ENCODE data around the gene ARHGEF16. TPM values are rescaled to one million over a fixed set of nuclear protein-coding genes. Genes with fewer than 3 reads are reported as not detected.

ARHGEF16 gene
- total RNA-seq, 1 experiment from 2014 or later = 3.0 TPM

DNA sequence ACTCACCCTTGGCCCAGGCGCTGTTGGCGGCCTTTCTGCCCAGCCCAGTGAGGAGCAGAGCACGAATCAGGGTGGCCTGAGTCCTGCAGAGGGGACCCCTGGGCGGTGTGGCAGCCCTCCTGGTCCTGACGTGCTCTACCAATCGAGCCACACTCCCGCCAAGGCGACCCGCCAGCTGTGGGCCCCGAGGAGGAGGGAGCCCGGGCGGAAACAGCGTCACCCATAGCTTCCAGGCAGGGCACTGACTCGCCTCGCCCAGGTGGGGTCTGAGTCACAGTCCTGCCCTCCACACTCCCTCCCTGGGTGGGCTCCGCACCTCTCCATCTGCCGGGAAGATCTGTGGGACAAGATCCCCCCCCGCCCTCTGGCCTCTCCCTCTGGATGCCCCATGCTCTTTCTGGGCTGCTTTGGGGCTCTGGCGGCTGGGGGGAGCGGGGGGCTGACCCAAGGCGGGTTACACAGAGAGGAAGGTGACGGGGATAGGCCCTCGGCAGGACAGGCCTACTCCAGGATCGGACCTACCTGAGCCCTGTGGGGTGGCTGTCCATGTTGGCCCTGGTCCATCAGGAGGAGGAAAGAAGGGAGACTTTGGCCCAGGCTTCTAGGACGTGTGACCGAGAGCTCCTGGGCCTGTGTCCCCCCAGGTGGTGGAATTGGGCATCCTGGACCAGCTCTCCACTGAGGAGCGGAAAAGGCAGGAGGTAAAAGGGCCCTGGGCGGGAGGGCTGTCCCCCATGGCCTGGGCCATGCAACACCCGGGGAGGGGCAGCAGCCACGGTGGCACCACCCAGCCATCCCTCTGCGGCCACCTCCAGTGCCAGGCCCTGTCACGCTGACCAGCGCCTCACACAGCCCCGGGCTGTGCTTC lies 14.0 kb downstream of the ARHGEF16 start:
- DNase-seq (ENCODE audit: low read depth) = no peak

- DNase-seq (ENCODE audit: low read depth) = no peak
Observed at GRCh38 chr1:3469104-3469848, 14.8 kb downstream of the ARHGEF16 start.

DNA sequence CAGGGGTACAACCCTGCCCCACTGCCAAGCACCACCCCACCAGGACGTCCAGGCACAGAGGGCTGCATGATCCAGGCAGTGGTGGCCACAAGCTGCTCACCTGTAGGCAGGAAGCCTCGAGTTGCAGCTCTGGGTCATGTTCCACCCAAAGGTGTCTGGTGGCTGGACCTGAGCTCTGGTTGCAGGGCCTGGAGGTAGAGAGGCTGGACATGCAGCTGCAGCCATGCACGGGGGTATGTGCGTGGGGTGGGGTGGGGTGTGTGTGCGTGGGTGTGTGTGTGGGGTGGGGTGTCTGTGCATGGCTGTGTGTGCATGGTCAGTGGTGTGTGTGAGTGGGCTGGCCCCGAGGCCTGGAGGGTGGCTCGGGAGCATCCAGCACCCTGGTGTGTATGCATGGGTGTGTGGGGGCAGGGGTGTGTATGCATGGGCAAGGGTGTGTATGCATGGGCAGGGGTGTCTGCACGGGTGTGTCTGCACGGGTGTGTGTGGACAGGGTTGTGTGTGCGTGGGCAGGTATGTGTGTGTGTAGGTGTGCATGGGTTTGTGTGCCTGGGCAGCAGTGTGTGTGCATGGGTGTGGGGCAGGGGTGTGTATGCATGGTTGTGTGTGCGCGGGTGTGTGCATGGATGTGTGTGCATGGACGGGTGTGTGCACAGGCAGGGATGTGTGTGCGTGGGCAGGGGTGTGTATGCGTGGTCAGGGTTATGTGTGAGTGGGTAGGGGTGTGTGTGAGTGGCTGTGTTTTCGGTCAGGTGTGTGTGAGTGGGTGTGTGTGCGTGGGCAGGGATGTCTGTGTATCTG lies 15.6 kb downstream of the ARHGEF16 start:
- DNase-seq (ENCODE audit: low read depth) = no peak

GRCh38 chr1:3470650-3471355 lies 16.3 kb downstream of the ARHGEF16 start:
- no peak for DNase-seq (ENCODE audit: low read depth)

- peak; percentile 39 for DNase-seq (ENCODE audit: low read depth)
Observed at GRCh38 chr1:3471356-3472087, 17.1 kb downstream of the ARHGEF16 start.

DNA sequence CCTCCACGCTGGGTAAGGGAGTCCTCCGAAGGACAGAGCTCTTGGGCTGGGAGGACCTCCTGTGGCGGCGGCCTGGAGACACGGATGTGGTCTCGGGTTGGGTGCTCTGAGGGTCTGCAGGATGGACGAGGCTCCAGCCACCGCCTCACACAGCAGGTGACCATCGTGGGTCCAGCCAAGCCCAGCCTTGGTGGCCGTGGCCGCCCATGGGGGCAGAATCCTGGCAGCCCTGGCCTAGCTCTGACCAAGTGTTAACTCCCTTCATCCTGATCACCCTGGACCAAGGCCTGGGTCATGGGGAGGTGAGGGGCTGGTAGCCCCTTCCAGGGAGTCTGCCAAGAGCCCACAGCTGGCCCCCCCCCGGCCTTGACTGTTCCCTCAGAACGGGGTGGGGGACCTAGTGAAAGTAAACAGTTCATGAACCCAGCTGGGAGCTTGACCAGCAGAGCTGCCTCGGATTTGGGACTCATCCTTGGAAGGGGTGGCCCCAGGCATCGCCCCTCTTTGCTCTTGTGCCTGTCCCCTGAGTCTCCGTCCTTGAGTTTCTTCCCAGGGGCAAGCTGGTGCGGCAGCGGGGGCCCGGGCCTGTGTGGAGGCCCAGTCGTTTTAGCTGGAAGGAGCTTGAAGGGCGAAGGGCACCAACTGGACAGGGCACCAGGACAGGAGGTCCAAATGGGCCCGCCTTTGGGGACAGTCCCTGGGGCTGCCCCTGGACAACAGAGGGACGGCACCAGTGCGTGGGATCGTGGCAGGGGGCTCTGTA lies 17.8 kb downstream of the ARHGEF16 start:
- no peak for DNase-seq (ENCODE audit: low read depth)

- DNase-seq (ENCODE audit: low read depth) = no peak
Observed at GRCh38 chr1:3472906-3473305, 18.4 kb downstream of the ARHGEF16 start.

DNA sequence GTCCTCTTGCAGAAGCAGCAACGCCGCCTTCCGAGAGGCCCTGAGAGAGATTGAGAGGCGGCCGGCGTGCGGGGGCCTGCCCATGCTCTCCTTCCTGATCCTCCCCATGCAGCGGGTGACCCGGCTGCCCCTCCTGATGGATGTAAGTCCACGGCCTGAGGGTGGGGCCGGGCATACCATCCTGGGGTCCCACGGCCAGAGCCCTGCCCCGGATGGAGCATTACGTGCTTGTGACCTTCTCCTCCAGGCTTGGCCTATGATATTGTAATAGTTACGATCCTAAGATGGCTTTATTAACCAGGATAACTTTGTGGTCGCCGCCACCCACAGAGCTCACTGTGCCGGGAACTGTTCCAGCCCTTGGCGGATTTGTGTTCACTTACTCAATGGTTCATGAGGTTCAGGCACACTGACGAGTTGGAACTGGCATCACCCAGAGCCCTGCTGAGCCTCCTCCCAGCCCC lies 18.9 kb downstream of the ARHGEF16 start:
- DNase-seq (ENCODE audit: low read depth) = peak; percentile 90

GRCh38 chr1:3474016-3474415 lies 19.6 kb downstream of the ARHGEF16 start:
- no peak for DNase-seq (ENCODE audit: low read depth)

DNA sequence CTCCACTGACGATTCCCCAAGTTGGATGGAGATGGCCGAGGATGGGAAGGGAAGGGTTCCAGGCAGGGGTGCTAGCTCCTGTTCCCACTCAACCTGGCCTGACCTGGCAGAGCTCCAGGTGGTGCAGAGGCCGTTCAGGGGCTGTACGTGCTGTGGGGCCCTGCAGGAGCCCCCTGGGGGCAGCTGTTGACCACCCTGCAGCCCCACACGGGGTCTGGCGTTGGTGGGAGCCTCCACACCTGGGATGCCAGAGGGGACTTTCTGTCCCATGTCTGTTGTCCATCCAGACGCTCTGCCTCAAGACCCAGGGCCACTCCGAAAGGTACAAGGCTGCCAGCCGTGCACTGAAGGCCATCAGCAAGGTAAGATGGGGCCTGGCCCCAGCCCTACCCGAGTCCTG lies 20.0 kb downstream of the ARHGEF16 start:
- no peak for DNase-seq (ENCODE audit: low read depth)

DNA sequence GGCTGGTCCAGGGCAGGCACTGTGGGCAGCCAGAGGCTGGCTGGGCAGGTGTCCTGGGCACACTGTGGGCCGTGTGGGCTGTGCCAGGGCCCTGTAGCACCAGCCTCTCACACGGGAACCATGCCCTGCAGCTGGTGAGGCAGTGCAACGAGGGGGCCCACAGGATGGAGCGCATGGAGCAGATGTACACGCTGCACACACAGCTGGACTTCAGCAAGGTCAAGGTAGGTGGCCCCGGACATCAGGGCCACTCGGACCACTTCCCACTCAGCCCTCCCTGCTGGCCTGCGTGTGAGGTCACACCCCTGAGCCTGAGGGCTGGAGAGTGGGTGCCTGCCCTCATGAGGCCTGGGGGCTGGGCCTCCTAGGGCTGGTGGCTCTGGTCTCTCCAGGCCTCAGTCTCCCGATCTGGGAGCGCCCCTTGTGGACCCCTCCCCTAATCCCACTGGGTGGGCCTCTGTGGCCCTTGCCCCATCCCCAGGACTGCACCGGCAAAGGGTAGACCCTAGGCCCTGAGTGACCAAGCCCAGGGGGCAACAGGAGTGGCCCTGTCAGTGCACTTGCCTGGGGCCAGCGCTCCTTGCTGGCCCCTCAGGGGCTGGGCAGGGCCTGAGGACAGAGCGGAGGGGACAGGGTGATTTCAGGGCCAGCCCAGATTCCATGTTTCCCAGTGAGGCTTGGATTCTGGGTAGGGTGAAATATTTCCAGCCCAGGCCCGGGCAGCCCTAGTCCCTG lies 21.5 kb downstream of the ARHGEF16 start:
- no peak for DNase-seq (ENCODE audit: low read depth)

- no peak for DNase-seq (ENCODE audit: low read depth)
Observed at GRCh38 chr1:3476666-3477065, 22.2 kb downstream of the ARHGEF16 start.

DNA sequence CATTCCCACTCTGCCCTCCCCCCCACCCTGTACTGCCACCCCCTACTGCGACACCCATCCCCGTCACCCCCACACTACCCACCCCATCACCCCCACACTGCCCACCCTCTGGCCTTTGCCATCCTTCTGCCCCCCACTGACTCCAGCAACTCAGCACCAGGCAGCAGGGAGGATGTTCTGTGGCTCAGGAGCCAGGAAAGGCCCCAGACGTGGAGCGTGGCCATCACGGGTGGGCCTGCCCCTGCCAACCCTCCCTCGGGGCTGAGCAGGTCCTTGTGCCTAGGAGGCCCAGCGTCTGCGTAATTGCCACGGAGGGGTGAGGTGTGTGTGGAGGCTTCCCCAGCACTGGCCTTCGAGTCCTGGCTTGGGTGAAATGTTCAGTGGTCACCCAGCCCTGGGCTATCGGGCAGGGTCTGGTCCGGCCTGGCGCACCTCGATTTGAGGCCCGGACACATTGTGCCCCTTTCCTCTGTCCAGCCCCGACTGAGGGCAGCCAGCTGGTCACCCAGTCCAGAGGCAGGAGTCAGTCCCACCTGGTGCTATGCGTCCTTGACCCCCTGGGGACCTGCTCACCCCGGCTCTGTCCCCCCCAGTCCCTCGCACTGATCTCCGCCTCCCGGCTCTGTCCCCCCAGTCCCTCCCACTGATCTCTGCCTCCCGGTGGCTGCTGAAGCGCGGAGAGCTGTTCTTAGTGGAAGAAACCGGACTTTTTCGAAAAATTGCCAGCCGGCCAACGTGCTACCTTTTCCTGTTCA lies 23.0 kb downstream of the ARHGEF16 start:
- DNase-seq (ENCODE audit: low read depth) = no peak

DNA sequence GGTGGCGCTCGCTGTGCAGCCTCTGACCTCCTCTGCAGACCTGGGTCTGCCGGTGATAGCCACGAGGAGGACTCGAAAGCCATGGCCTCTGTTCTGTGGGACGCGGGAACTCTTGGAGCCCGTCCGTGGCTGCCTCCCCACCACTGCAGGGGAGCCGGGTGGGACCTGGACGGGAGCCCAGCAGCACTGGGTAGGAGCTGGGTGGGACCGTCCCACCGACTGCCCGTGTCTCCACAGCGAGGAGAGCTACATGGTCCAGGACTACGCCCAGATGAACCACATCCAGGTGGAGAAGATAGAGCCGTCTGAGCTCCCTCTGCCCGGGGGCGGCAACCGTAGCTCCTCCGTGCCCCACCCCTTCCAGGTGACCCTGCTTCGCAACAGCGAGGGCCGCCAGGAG lies 23.7 kb downstream of the ARHGEF16 start:
- no peak for DNase-seq (ENCODE audit: low read depth)

GRCh38 chr1:3479511-3480368 lies 25.3 kb downstream of the ARHGEF16 start:
- DNase-seq (ENCODE audit: low read depth) = no peak

DNA sequence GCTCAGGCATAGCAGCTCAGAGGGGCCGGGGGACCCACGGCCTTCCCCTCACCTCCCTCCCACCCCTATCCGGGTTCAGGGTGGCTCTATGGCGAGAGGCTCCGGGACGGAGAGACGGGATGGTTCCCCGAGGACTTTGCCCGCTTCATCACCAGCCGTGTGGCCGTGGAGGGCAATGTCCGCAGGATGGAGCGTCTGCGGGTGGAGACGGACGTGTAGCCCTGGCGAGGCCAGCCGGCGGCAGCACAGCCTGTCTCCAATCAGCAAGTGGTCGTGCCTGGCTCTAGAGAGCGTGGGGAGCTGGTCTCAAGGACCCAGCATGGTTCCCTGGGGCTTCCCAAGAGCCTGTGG lies 25.9 kb downstream of the ARHGEF16 start:
- DNase-seq (ENCODE audit: low read depth) = no peak

DNA sequence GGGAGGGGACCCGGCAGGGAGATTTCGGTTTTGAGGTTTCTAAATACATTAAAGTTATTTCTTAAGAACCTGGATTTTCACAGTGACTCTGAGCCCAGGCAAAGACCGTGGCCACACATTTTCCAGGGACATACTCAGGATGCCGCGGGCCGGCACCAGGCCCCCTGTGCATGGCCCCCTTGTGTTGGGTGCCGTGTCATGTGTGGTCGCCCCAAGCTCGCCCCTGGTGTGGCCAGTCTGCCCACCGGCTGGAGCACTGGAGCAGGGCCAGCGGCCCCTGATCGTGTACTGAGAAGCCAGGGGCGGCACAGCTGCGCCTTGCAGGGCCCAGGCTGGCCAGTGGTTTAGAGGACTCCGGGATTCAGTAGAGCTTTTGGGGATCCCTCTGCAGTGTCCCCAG lies 26.6 kb downstream of the ARHGEF16 start:
- DNase-seq (ENCODE audit: low read depth) = no peak
